ENCODE measurements around the gene TMEM63A. TPM values are rescaled to one million over a fixed set of nuclear protein-coding genes. Genes with fewer than 3 reads are reported as not detected.
A peak's percentile ranks its signal among the peaks of the same experiment; 100 is the strongest.

Gene TMEM63A
- polyA plus RNA-seq, 1 donor (not counting 4 experiments of a cell fraction or from before 2014, with no cell fraction given): 16.5 TPM

- H4K20me1 ChIP-seq (ENCODE audit: control insufficient read depth, extremely low read depth, insufficient read depth, low read length): no peaks in the 10 kb centered on the region
- H3K36me3 ChIP-seq (ENCODE audit: control insufficient read depth in 2 of 2, extremely low read depth in 1 of 2, insufficient read depth in 2 of 2, low read length in 2 of 2): no peaks in the 10 kb centered on the region
- TF ChIP-seq EZH2 (IDR thresholded peaks at IDR 0.05; ENCODE audit: low read length) (no peak), CTCF (optimal IDR thresholded peaks at IDR 0.05 in 1 of 3, IDR thresholded peaks at IDR 0.05 in 1 of 3, conservative IDR thresholded peaks at IDR 0.05 in 1 of 3; ENCODE audit: extremely low read depth in 1 of 3, insufficient read depth in 2 of 3, low read length in 3 of 3) (no peak)
- DNase-seq (ENCODE audit: low read depth, low spot score) (no peak), FAIRE-seq (no peak)
- H3K4me1 ChIP-seq (ENCODE audit: control insufficient read depth, extremely low read depth, insufficient read depth, low read length): peaks cover 10% of the 10 kb centered on the region
- peak overlapping the region; percentile 24 for H3K27ac ChIP-seq (ENCODE audit: control insufficient read depth, insufficient read depth, low read length)
- H3K9me3 ChIP-seq (ENCODE audit: control insufficient read depth, low read depth, low read length): no peaks in the 10 kb centered on the region
- peak overlapping the region; percentile 34 for H3K9ac ChIP-seq (ENCODE audit: control insufficient read depth, extremely low read depth, insufficient read depth, low read length)
- no peak overlapping the region for H3K4me3 ChIP-seq (ENCODE audit: control insufficient read depth in 2 of 3, extremely low read depth in 1 of 3, insufficient read depth in 2 of 3, low read depth in 1 of 3, low read length in 3 of 3)
- H3K4me2 ChIP-seq (ENCODE audit: control insufficient read depth, extremely low read depth, insufficient read depth, low read depth, low read length): peak overlapping the region; percentile 41
- dilution Hi-C loops (cut with MboI; ENCODE audit: extremely low pct_ligation_motif_present, low sequenced_read_pairs): no loop called here
- no peaks in the 10 kb centered on the region for H3K79me2 ChIP-seq (ENCODE audit: control insufficient read depth, insufficient read depth, low read length)
- no peaks in the 10 kb centered on the region for H3K9me1 ChIP-seq (ENCODE audit: control insufficient read depth, extremely low read depth, insufficient read depth, low read length)
- no peak overlapping the region for H2AFZ ChIP-seq (ENCODE audit: control insufficient read depth, low read length)
- H3K27me3 ChIP-seq (ENCODE audit: control insufficient read depth, extremely low read depth, insufficient read depth, low read length): no peaks in the 10 kb centered on the region
These were observed 15.7 kb upstream of the TMEM63A start for GRCh38 chr1:225897595-225898514.

GRCh38 chr1:225896937-225897549 lies 14.9 kb upstream of the TMEM63A start:
- no peak for DNase-seq (ENCODE audit: low read depth, low spot score)
- Histone ChIP-seq H3K9ac (ENCODE audit: control insufficient read depth, extremely low read depth, insufficient read depth, low read length) (peak overlapping the region; percentile 34), H3K79me2 (ENCODE audit: control insufficient read depth, insufficient read depth, low read length) (no peaks in the 10 kb centered on the region), H4K20me1 (ENCODE audit: control insufficient read depth, extremely low read depth, insufficient read depth, low read length) (no peaks in the 10 kb centered on the region), H3K27ac (ENCODE audit: control insufficient read depth, insufficient read depth, low read length) (peak overlapping the region; percentile 24), H3K4me1 (ENCODE audit: control insufficient read depth, extremely low read depth, insufficient read depth, low read length) (peaks cover 10% of the 10 kb centered on the region), H3K36me3 (ENCODE audit: control insufficient read depth in 2 of 2, extremely low read depth in 1 of 2, insufficient read depth in 2 of 2, low read length in 2 of 2) (no peaks in the 10 kb centered on the region), H3K4me2 (ENCODE audit: control insufficient read depth, extremely low read depth, insufficient read depth, low read depth, low read length) (peak overlapping the region; percentile 41), H3K4me3 (ENCODE audit: control insufficient read depth in 2 of 3, extremely low read depth in 1 of 3, insufficient read depth in 2 of 3, low read depth in 1 of 3, low read length in 3 of 3) (no peak overlapping the region), H3K9me3 (ENCODE audit: control insufficient read depth, low read depth, low read length) (no peaks in the 10 kb centered on the region), H3K9me1 (ENCODE audit: control insufficient read depth, extremely low read depth, insufficient read depth, low read length) (no peaks in the 10 kb centered on the region), H2AFZ (ENCODE audit: control insufficient read depth, low read length) (peak overlapping the region; percentile 59), H3K27me3 (ENCODE audit: control insufficient read depth, extremely low read depth, insufficient read depth, low read length) (no peaks in the 10 kb centered on the region)
- dilution Hi-C loops (cut with MboI; ENCODE audit: extremely low pct_ligation_motif_present, low sequenced_read_pairs): no loop called here
- peak; percentile 84 for FAIRE-seq
- TF ChIP-seq CTCF (optimal IDR thresholded peaks at IDR 0.05 in 1 of 3, IDR thresholded peaks at IDR 0.05 in 1 of 3, conservative IDR thresholded peaks at IDR 0.05 in 1 of 3; ENCODE audit: extremely low read depth in 1 of 3, insufficient read depth in 2 of 3, low read length in 3 of 3): peak in 1 of 3 experiments; percentile 19
- no peak for TF ChIP-seq EZH2 (IDR thresholded peaks at IDR 0.05; ENCODE audit: low read length)

All from keratinocyte (primary cell).